T-cell (primary cell): ENCODE data around the gene PARP4. TPM values are rescaled to one million over a fixed set of nuclear protein-coding genes. Genes with fewer than 3 reads are reported as not detected.
"Not testable (repeated sequence)": the region's sequence is repeated elsewhere in the genome, so short reads cannot be mapped to it uniquely, and the experiment has no call there.

Source experiments
- ATAC-seq, 4 experiments: fragments of 200-7000 bp in 3 of 4; fragments of 150-1000 bp in 1 of 4; cut with Tn5 transposase; replicated peaks in 1 of 4; 1 replicate in 3 of 4; 2 replicates in 1 of 4; pipeline ENCODE4 v1.10.0; 2021; ENCODE audit warnings: moderate library complexity in 3 of 4, mild to moderate bottlenecking in 2 of 4, moderate number of reproducible peaks in 1 of 4
- CTCF ChIA-PET, 2 donors: fragments of 300-600 bp; sonication (Branson Sonifier 250); formaldehyde crosslinking; loops; one replicate each; lab custom pipeline; 2022; ENCODE audit warnings: antibody characterized with exemption in 2 of 2; lab: Charles Lee
- POLR2A ChIA-PET, 2 donors: fragments of 300-600 bp; sonication (Branson Sonifier 250); formaldehyde crosslinking; loops; one replicate each; lab custom pipeline; 2022; ENCODE audit warnings: antibody characterized with exemption in 2 of 2; lab: Charles Lee
- DNase-seq, 35 experiments: peaks; one replicate each; pipeline versions ENCODE4 v3.0.0 to v3.0.0-alpha.2; 2013 to 2023
- H3K27ac ChIP-seq: one replicate; pipeline ENCODE4 v1.5.1; 2013; ENCODE audit warnings: low read length
- H3K27me3 ChIP-seq, 2 experiments: replicated peaks in 1 of 2; 1 replicate in 1 of 2; 2 replicates in 1 of 2; pipeline versions ENCODE4 v1.6.1 to v1.7.0; 2013; ENCODE audit warnings: low read length in 1 of 2, mixed read lengths in 1 of 2; ENCODE audit not compliant: control insufficient read depth in 2 of 2, insufficient read depth in 2 of 2; ENCODE audit errors: extremely low read depth in 1 of 2
- H3K36me3 ChIP-seq, 2 donors: 1 replicate in 1 of 2; 2 replicates in 1 of 2; pipeline versions ENCODE4 v1.6.1 to v1.7.0; 2013; ENCODE audit warnings: low read length in 1 of 2; ENCODE audit not compliant: control insufficient read depth in 2 of 2, insufficient read depth in 1 of 2; ENCODE audit errors: extremely low read depth in 1 of 2
- H3K4me1 ChIP-seq, 2 experiments: 1 replicate in 1 of 2; 2 replicates in 1 of 2; pipeline versions ENCODE4 v1.6.1 to v1.7.0; 2013; ENCODE audit warnings: low read length in 2 of 2, mixed read lengths in 1 of 2; ENCODE audit not compliant: insufficient read depth in 2 of 2, control insufficient read depth in 1 of 2; ENCODE audit errors: extremely low read depth in 1 of 2
- H3K4me3 ChIP-seq, 2 donors: 1 replicate in 1 of 2; 2 replicates in 1 of 2; pipeline versions ENCODE4 v1.5.1 to v1.7.0; 2013; ENCODE audit warnings: mild to moderate bottlenecking in 2 of 2, low read length in 1 of 2, moderate library complexity in 1 of 2; ENCODE audit not compliant: control insufficient read depth in 1 of 2; ENCODE audit errors: extremely low read depth in 1 of 2
- H3K9me3 ChIP-seq: 2 replicates; pipeline ENCODE4 v1.7.0; 2013
- H3K27ac Mint-ChIP-seq, 2 donors: one replicate each; pipeline ENCODE4 v1.8.0; 2020 to 2021; ENCODE audit warnings: mild to moderate bottlenecking in 2 of 2, mixed read lengths in 2 of 2
- H3K27me3 Mint-ChIP-seq, 2 donors: one replicate each; pipeline ENCODE4 v1.8.0; 2021 to 2022; ENCODE audit warnings: mixed read lengths in 2 of 2
- H3K36me3 Mint-ChIP-seq: one replicate; pipeline ENCODE4 v1.8.0; 2021; ENCODE audit warnings: mixed read lengths
- H3K4me1 Mint-ChIP-seq, 3 donors: one replicate each; pipeline ENCODE4 v1.8.0; 2020 to 2022; ENCODE audit warnings: mixed read lengths in 3 of 3, mild to moderate bottlenecking in 1 of 3
- H3K4me3 Mint-ChIP-seq, 3 donors: one replicate each; pipeline ENCODE4 v1.8.0; 2020 to 2022; ENCODE audit warnings: mild to moderate bottlenecking in 3 of 3, mixed read lengths in 3 of 3, moderate library complexity in 3 of 3
- H3K9me3 Mint-ChIP-seq, 3 donors: one replicate each; pipeline ENCODE4 v1.8.0; 2020 to 2022; ENCODE audit warnings: mixed read lengths in 3 of 3
- WGBS: methylation state at CpG from one replicate; pipeline ENCODE4 v1.1.5; 2013; ENCODE audit warnings: missing lambda C conversion rate; ENCODE audit not compliant: insufficient coverage; 5-methylcytosine and 5-hydroxymethylcytosine counted together
- total RNA-seq, 35 experiments: library from RNA in 6 of 35; stranded (reverse) in 6 of 35; fragments of 120-200 nt in 1 of 35; gene quantifications; one replicate each; pipeline versions ENCODE4 v1.2.1 to v1.2.4 and lab custom pipeline; 2013 to 2026

Gene PARP4
- total RNA-seq, 5 donors from 2014 or later (not counting 1 experiment from before 2014, with no cell fraction given): 50.3 to 77.7 (median 58.2) TPM

DNA sequence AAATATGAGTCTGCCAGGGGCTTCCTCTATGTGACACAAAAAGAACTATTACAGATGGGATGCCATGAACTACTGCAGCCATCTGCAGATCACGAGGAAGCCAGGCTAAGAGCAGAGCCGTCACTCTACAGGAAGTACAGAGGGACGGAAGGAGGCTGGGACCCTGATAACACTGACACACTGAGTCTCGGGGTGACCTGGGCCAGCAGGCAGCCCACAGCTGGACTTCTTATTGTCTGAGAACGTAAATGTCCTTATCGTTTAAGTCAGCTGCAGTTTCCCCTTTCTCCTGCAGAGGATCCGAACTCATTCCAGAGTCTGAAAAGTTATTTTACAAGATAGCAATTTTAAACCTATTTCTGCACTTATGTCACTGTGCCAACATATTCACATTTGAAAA, 20.7 kb downstream of the PARP4 start:
- Histone ChIP-seq H3K27me3 (no peaks in the 10 kb centered on the region), H3K4me1 (no peaks in the 10 kb centered on the region), H3K9me3 (no peaks in the 10 kb centered on the region), H3K4me3 (no peak overlapping the region), H3K36me3 (peaks cover 7 to 69% of the 10 kb centered on the region in 2 donors), H3K27ac (no peak overlapping the region)
- Mint-ChIP-seq H3K4me1 (peaks cover 0 to 5% (median 0%) of the 10 kb centered on the region in 3 donors), H3K36me3 (peaks cover 82% of the 10 kb centered on the region), H3K9me3 (no peaks in the 10 kb centered on the region), H3K27me3 (no peaks in the 10 kb centered on the region), H3K4me3 (no peak overlapping the region), H3K27ac (no peak overlapping the region)
- ChIA-PET POLR2A (no interaction called here), CTCF (no interaction called here)
- ATAC-seq (no peak), DNase-seq (no peak)
- whole genome bisulfite sequencing: 94% methylated on average over 7 of the region's 7 CpGs

DNA sequence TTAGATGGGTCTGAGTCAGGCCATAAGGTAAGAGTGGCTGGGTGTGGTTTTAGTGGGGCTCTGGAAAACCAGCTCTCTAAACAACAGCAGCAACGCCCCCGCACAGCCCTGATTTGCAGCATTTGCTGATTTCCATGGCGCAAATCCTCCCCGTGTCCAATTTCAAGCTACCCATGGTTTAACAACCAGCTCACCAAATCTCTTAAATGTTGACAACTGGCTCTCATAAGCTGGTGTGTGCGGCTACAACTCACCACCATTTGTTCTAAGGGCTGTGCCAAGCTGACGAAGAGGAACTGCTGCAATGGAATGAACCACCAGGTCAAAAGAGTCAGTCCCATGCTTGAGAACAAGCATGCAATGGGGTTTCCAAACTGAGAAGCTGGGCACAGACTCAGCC, 22.9 kb downstream of the PARP4 start:
- Mint-ChIP-seq H3K9me3 (no peaks in the 10 kb centered on the region), H3K27me3 (no peaks in the 10 kb centered on the region), H3K4me3 (no peak overlapping the region), H3K27ac (no peak overlapping the region), H3K36me3 (peaks cover 82% of the 10 kb centered on the region), H3K4me1 (peaks cover 0 to 5% (median 0%) of the 10 kb centered on the region in 3 donors)
- Histone ChIP-seq H3K4me1 (no peaks in the 10 kb centered on the region), H3K36me3 (peaks cover 7 to 72% of the 10 kb centered on the region in 2 donors), H3K27ac (no peak overlapping the region), H3K4me3 (no peak overlapping the region), H3K27me3 (no peaks in the 10 kb centered on the region), H3K9me3 (no peaks in the 10 kb centered on the region)
- ATAC-seq: no peak
- no peak for DNase-seq
- WGBS: 98% methylated on average over 5 of the region's 6 CpGs
- ChIA-PET CTCF (interaction anchor here in 1 of 2 donors (0.9 kb wide), 1 partner anchor 16 kb away, joined by 3 read pairs; no protein-coding TSS in a partner anchor), POLR2A (interaction anchor here in 1 of 2 donors (0.5 kb wide), 1 partner anchor 9 kb away, joined by 3 read pairs; no protein-coding TSS in a partner anchor)

DNA sequence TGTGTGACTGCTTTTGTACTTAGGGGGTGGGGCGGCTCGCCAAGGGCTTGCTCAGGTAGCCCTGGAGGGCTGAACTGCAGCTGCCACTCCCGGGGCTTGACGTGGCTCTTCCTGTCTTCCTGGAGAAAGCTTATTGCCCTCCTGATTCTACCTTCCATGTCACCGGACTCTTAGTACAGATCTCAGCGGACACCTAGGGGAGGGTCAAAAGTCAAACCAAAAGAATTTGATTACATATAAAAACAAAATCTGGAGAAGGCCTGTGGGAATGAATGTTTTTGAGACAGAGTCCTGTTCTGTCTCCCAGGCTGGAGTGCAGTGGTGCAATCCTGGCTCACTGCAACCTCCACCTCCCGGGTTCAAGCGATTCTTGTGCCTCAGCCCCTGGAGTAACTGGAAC, 24.5 kb downstream of the PARP4 start:
- H3K4me3 ChIP-seq, H3K9me3 Mint-ChIP-seq, H3K4me1 Mint-ChIP-seq, H3K9me3 ChIP-seq, ATAC-seq, H3K27me3 ChIP-seq, H3K27ac Mint-ChIP-seq, H3K27ac ChIP-seq, DNase-seq, H3K4me3 Mint-ChIP-seq, H3K4me1 ChIP-seq, H3K27me3 Mint-ChIP-seq: not testable (repeated sequence)
- POLR2A ChIA-PET: interaction anchor here in 1 of 2 donors (0.6 kb wide), 1 partner anchor 500 kb away, joined by 3 read pairs; no protein-coding TSS in a partner anchor
- peaks cover 4 to 66% of the 10 kb centered on the region in 2 donors for H3K36me3 ChIP-seq
- CTCF ChIA-PET: interaction anchor here in 1 of 2 donors (0.6 kb wide), 1 partner anchor 11 kb away, joined by 6 read pairs; no protein-coding TSS in a partner anchor
- H3K36me3 Mint-ChIP-seq: peaks cover 79% of the 10 kb centered on the region
- 100% methylated on average over 2 of the region's 8 CpGs for WGBS

DNA sequence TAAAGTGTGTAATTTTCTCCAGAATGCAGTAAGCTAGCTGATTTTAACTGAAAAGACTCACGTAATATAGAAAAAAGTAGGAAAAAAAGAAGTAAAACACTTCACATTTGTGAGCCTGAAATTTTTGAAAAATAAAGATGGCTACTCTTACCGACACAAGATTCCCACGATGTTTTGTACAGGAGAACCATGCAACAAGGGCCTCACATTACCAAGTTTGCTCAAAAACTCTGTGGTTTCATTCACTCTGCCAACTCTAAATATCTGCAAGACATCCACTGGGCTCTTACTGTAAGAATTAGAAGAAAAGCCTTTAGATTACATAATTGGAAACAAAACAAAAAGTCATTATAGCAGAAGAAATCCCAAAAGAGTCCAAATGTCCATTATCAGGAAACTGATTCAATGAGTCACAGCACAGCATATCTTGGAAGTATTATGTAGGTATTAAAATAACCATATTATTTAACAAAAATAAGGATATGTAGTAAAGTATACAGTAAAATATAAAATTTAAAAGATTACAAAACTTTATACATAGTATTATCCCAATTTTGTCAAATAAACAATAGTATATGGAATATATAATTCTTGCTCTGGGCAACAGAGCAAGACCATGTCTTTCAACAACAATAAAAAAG, 26.4 kb downstream of the PARP4 start:
- peaks cover 79% of the 10 kb centered on the region for H3K36me3 Mint-ChIP-seq
- H3K4me3 Mint-ChIP-seq: not testable (repeated sequence)

DNA sequence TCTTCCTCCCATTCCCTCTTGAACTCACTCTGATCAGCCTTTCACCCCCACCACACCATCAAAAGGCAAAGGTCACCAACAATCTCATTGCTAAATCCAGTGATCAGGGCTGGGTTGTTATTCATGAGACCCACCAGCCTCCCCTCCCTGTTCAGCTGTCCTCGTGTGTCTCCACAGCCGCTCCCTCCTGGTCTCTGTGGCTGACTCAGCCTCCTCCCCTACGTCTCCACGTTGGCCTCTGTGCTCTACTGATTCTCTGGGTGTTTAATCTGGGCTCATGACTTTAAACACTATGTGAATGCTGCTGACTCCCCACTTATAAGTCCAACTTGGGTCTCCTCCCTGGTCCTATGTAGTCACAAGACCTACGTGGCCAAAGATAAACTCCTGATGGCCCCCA, 38.9 kb downstream of the PARP4 start:
- WGBS: 100% methylated on average over 2 of the region's 5 CpGs
- H3K4me1 ChIP-seq: no peaks in the 10 kb centered on the region
- Mint-ChIP-seq H3K27ac (peak overlapping the region in 1 of 2 donors; percentile 17), H3K4me1 (no peaks in the 10 kb centered on the region), H3K27me3 (no peaks in the 10 kb centered on the region), H3K9me3 (no peaks in the 10 kb centered on the region), H3K4me3 (no peak overlapping the region), H3K36me3 (peaks cover 78% of the 10 kb centered on the region)
- H3K4me3 ChIP-seq: no peak overlapping the region
- no peaks in the 10 kb centered on the region for H3K27me3 ChIP-seq
- ChIA-PET CTCF (no interaction called here), POLR2A (no interaction called here)
- H3K27ac ChIP-seq: no peak overlapping the region
- ATAC-seq: peak in 1 of 4 experiments; percentile 6
- DNase-seq: no peak
- no peaks in the 10 kb centered on the region for H3K9me3 ChIP-seq
- peaks cover 3 to 77% of the 10 kb centered on the region in 2 donors for H3K36me3 ChIP-seq

More for the DNA sequence above, 26.4 kb downstream of the PARP4 start:
- H3K9me3 Mint-ChIP-seq, POLR2A ChIA-PET, H3K27ac Mint-ChIP-seq, H3K9me3 ChIP-seq, H3K27ac ChIP-seq, H3K4me3 ChIP-seq, ATAC-seq, H3K27me3 Mint-ChIP-seq, H3K27me3 ChIP-seq, H3K4me1 ChIP-seq, CTCF ChIA-PET, DNase-seq, H3K4me1 Mint-ChIP-seq: not testable (repeated sequence)
- no CpG with 5 or more reads among the region's 3 CpGs for WGBS
- H3K36me3 ChIP-seq: peaks cover under 1 to 63% of the 10 kb centered on the region in 2 donors

DNA sequence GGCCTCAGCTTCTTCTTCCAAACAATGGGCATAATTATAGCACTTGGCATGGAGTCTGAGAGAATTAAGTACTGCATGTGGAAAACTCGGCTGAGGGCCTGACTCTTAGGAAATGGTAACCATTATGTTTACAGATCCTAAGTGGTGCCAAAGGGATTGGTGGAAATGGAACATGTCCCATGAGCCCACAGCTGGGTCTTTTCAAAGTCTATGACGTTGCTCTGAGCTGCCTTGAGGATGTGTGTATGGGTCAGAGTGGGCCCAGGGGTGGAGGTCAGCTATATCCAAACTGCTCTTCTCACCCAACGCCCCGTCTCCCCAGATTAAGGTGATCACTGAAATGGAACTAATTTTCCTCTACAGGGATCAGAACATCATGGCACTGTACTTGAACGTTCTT, 40.4 kb downstream of the PARP4 start:
- H3K27me3 ChIP-seq, H3K27ac ChIP-seq, H3K4me3 Mint-ChIP-seq, H3K4me1 ChIP-seq, H3K4me3 ChIP-seq, H3K27me3 Mint-ChIP-seq, DNase-seq, H3K4me1 Mint-ChIP-seq, POLR2A ChIA-PET, H3K27ac Mint-ChIP-seq, H3K9me3 Mint-ChIP-seq, H3K9me3 ChIP-seq, ATAC-seq: not testable (repeated sequence)
- CTCF ChIA-PET: interaction anchor here in 1 of 2 donors (0.7 kb wide), 1 partner anchor 575 kb away, joined by 3 read pairs; the partner anchor contains the start of gene C1QTNF9B
- peaks cover 86% of the 10 kb centered on the region for H3K36me3 Mint-ChIP-seq
- 100% methylated on average over 2 of the region's 5 CpGs for WGBS
- H3K36me3 ChIP-seq: peaks cover 7 to 74% of the 10 kb centered on the region in 2 donors
